Lower leg skin (tissue), 3 donors: ENCODE data around the gene MRPL34.

Experiments used
- CTCF ChIP-seq, 3 donors: fragments of 450-650 bp; IDR thresholded peaks; one replicate each; pipeline ENCODE4 v1.5.1; 2016; ENCODE audit warnings: antibody characterized with exemption in 3 of 3, mild to moderate bottlenecking in 3 of 3, moderate library complexity in 2 of 3
- POLR2A ChIP-seq, 2 donors: fragments of 450-650 bp; IDR thresholded peaks; one replicate each; pipeline ENCODE4 v1.6.1; 2016 to 2017; ENCODE audit warnings: antibody characterized with exemption in 2 of 2, mild to moderate bottlenecking in 1 of 2, moderate library complexity in 1 of 2

DNA sequence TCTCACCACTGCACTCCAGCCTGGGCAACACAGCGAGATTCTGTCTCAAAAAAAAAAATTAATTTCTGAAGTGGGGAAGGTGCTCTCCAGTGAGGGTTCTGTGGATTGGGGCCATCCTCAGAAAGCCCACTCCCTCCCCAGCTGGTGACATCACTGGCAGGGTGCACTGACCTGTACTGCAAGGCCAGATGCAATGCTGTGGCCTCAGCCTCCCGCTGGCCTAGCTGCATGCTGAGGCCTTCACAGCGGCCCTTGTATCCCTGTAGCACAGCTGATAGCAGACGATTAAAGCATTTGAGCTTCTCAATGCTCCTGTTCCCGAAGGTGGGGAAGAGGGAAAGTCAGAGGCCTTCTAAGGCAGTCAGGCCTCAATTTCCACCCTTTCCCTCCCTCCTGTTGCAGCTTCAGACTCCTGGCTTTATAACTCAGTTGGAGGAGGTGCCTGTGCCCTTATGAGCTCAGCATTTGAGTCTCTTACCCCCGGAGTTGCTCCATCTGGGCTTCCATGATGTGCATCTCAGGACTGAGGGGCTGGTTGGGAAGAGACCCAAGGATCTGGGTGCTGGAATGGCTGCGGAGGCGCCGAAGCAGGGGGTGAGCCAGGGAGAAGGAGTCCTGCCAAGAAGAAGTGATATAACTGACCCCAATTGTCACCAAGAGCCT, 46.4 kb upstream of the MRPL34 start:
- TF ChIP-seq CTCF (IDR thresholded peaks at IDR 0.05): no peak
- no peak for TF ChIP-seq POLR2A (IDR thresholded peaks at IDR 0.05)
